ENCODE data around the gene TAC3.

Gene TAC3

GRCh38 chr12:57031789-57032188 is 15.5 kb upstream of the TAC3 start:
- Histone ChIP-seq H3K36me3 (no peaks in the 10 kb centered on the region), H3K4me3 (no peak overlapping the region), H3K27ac (no peak overlapping the region), H3K27me3 (peaks cover 0 to 14% of the 10 kb centered on the region in 2 donors), H3K9me3 (no peaks in the 10 kb centered on the region), H3K4me1 (no peaks in the 10 kb centered on the region)
- intact Hi-C loops (cut with DNase I; ENCODE audit: low total_unique reads), result no loop called here
- TF ChIP-seq, protein P1, sequence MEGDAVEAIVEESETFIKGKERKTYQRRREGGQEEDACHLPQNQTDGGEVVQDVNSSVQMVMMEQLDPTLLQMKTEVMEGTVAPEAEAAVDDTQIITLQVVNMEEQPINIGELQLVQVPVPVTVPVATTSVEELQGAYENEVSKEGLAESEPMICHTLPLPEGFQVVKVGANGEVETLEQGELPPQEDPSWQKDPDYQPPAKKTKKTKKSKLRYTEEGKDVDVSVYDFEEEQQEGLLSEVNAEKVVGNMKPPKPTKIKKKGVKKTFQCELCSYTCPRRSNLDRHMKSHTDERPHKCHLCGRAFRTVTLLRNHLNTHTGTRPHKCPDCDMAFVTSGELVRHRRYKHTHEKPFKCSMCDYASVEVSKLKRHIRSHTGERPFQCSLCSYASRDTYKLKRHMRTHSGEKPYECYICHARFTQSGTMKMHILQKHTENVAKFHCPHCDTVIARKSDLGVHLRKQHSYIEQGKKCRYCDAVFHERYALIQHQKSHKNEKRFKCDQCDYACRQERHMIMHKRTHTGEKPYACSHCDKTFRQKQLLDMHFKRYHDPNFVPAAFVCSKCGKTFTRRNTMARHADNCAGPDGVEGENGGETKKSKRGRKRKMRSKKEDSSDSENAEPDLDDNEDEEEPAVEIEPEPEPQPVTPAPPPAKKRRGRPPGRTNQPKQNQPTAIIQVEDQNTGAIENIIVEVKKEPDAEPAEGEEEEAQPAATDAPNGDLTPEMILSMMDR (IDR thresholded peaks at IDR 0.05), result no peak
- DNase-seq, result no peak

GRCh38 chr12:57031138-57031725 is 14.9 kb upstream of the TAC3 start:
- no peak for DNase-seq
- intact Hi-C loops (cut with DNase I; ENCODE audit: low total_unique reads), result no loop called here
- Histone ChIP-seq H3K27ac (no peak overlapping the region), H3K4me1 (no peaks in the 10 kb centered on the region), H3K4me3 (no peak overlapping the region), H3K27me3 (peaks cover 0 to 14% of the 10 kb centered on the region in 2 donors), H3K9me3 (no peaks in the 10 kb centered on the region), H3K36me3 (no peaks in the 10 kb centered on the region)
- TF ChIP-seq, protein P1 (IDR thresholded peaks at IDR 0.05), result no peak

DNA sequence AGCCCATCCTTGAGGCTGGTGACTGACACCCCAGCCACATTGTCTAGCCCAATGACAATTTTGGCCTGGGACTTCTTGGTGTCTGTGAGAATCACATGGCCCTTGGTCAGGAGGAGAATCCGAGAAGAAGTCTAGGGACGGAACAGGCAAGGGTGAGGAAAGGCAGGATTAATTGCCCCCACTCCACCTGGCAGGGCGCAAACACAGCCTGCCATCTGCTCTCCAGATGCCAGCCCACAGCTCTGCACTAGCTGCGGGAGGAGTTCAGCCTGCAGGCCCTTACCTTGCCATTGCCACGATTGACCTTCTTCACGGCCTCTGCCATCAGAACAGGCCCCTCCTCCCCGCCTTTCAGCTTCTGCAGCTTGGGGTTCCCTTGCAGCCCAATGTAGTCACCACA is 13.1 kb upstream of the TAC3 start:
- Histone ChIP-seq H3K4me3 (no peak overlapping the region), H3K27me3 (peaks cover 0 to 25% of the 10 kb centered on the region in 2 donors), H3K36me3 (no peaks in the 10 kb centered on the region), H3K27ac (no peak overlapping the region), H3K4me1 (no peaks in the 10 kb centered on the region), H3K9me3 (no peaks in the 10 kb centered on the region)
- no peak for DNase-seq
- intact Hi-C loops (cut with DNase I; ENCODE audit: low total_unique reads), result no loop called here
- TF ChIP-seq, protein P1 (IDR thresholded peaks at IDR 0.05), result no peak

GRCh38 chr12:57027805-57028153 is 11.4 kb upstream of the TAC3 start:
- TF ChIP-seq, protein P1 (IDR thresholded peaks at IDR 0.05), result no peak
- H3K36me3 ChIP-seq, result no peaks in the 10 kb centered on the region
- no peak overlapping the region for H3K27ac ChIP-seq
- no peak for DNase-seq
- intact Hi-C loops (cut with DNase I; ENCODE audit: low total_unique reads), result no loop called here
- H3K27me3 ChIP-seq, result peaks cover 0 to 25% of the 10 kb centered on the region in 2 donors
- no peaks in the 10 kb centered on the region for H3K9me3 ChIP-seq
- no peaks in the 10 kb centered on the region for H3K4me1 ChIP-seq
- H3K4me3 ChIP-seq, result no peak overlapping the region

- TF ChIP-seq, protein P1 (IDR thresholded peaks at IDR 0.05), result no peak
- Histone ChIP-seq H3K4me1 (no peaks in the 10 kb centered on the region), H3K27ac (no peak overlapping the region), H3K36me3 (no peaks in the 10 kb centered on the region), H3K27me3 (peaks cover 0 to 25% of the 10 kb centered on the region in 2 donors), H3K4me3 (no peak overlapping the region), H3K9me3 (no peaks in the 10 kb centered on the region)
- intact Hi-C loops (cut with DNase I; ENCODE audit: low total_unique reads), result no loop called here
- no peak for DNase-seq
These were observed 10.9 kb upstream of the TAC3 start for GRCh38 chr12:57027011-57027804.

Measured in tibial artery (tissue), 4 donors.